PC-3 (cell line): ENCODE data around the gene HMOX2. TPM values are rescaled to one million over a fixed set of nuclear protein-coding genes. Genes with fewer than 3 reads are reported as not detected.

ENCODE experiments used
- ATAC-seq: fragments of 200-7000 bp; cut with Tn5 transposase; 2 replicates; pipeline ENCODE4 v1.9.1; 2020; ENCODE audit warnings: mild to moderate bottlenecking, moderate library complexity
- BruUV-seq: library from RNA; stranded (reverse); fragments of 400-500 nt; replicated peaks from 2 replicates; lab custom pipeline; 2021; lab: Mats Ljungman, UMichigan
- CTCF ChIA-PET: fragments of 300-600 bp; sonication (Branson Sonifier 250); formaldehyde crosslinking; loops from one replicate; lab custom pipeline; 2022; ENCODE audit warnings: antibody characterized with exemption; lab: Charles Lee
- POLR2A ChIA-PET: fragments of 300-600 bp; sonication (Branson Sonifier 250); formaldehyde crosslinking; loops from one replicate; lab custom pipeline; 2022; ENCODE audit warnings: antibody characterized with exemption; ENCODE audit not compliant: unreplicated experiment; lab: Charles Lee
- DNase-seq: peaks from one replicate; pipeline ENCODE4 v3.0.0-alpha.2; 2015
- H2AFZ ChIP-seq: fragments of 300-600 bp; sonication (generic); 2 replicates; pipeline ENCODE4 v1.6.0; 2016; ENCODE audit warnings: antibody characterized with exemption, low read length
- H3F3A ChIP-seq: fragments of 300-600 bp; sonication (generic); one replicate; pipeline ENCODE4 v1.6.0; 2017; ENCODE audit warnings: antibody characterized with exemption, low read length, control low read depth, mild to moderate bottlenecking; ENCODE audit not compliant: unreplicated experiment
- H3K27ac ChIP-seq: fragments of 300-600 bp; sonication (generic); 2 replicates; pipeline ENCODE4 v1.5.1; 2016; ENCODE audit warnings: mild to moderate bottlenecking, low read length
- H3K27me3 ChIP-seq: fragments of 300-600 bp; sonication (generic); 2 replicates; pipeline ENCODE4 v1.6.1; 2016; ENCODE audit warnings: low read length, mixed read lengths
- H3K36me3 ChIP-seq: fragments of 300-600 bp; sonication (generic); 2 replicates; pipeline ENCODE4 v1.6.1; 2016; ENCODE audit warnings: low read depth, mixed run types, low read length, mixed read lengths
- H3K4me1 ChIP-seq: fragments of 300-600 bp; sonication (generic); 2 replicates; pipeline ENCODE4 v1.5.1; 2016; ENCODE audit warnings: low read length; ENCODE audit not compliant: insufficient read depth
- H3K4me2 ChIP-seq: fragments of 300-600 bp; sonication (generic); 2 replicates; pipeline ENCODE4 v1.6.0; 2016; ENCODE audit warnings: low read length
- H3K4me3 ChIP-seq: fragments of 300-600 bp; sonication (generic); 2 replicates; pipeline ENCODE4 v1.5.1; 2016; ENCODE audit warnings: mild to moderate bottlenecking, low read length, mixed read lengths
- H3K79me2 ChIP-seq: fragments of 300-600 bp; sonication (generic); 2 replicates; pipeline ENCODE4 v1.6.1; 2017; ENCODE audit warnings: low read length, mixed read lengths
- H3K9ac ChIP-seq: fragments of 300-600 bp; sonication (generic); 2 replicates; pipeline ENCODE4 v1.6.0; 2016; ENCODE audit warnings: mild to moderate bottlenecking, low read length
- H3K9me2 ChIP-seq: fragments of 300-600 bp; sonication (generic); replicated peaks from 2 replicates; pipeline ENCODE4 v1.6.1; 2016; ENCODE audit warnings: mixed run types, low read length, mixed read lengths
- H3K9me3 ChIP-seq: fragments of 300-600 bp; sonication (generic); 2 replicates; pipeline ENCODE4 v1.6.1; 2016; ENCODE audit warnings: low read length, mixed read lengths
- H4K20me1 ChIP-seq: fragments of 300-600 bp; sonication (generic); 2 replicates; pipeline ENCODE4 v1.6.1; 2016; ENCODE audit warnings: low read length, mixed read lengths
- CTCF ChIP-seq: fragments of 300-600 bp; sonication (generic); conservative IDR thresholded peaks from 2 replicates; pipeline ENCODE4 v1.5.1; 2017; ENCODE audit warnings: antibody characterized with exemption, low read depth, mild to moderate bottlenecking, low read length
- EZH2 ChIP-seq: fragments of 300-600 bp; sonication (generic); IDR thresholded peaks from one replicate; pipeline ENCODE4 v1.6.1; 2017; ENCODE audit warnings: antibody characterized with exemption, mild to moderate bottlenecking, low read length; ENCODE audit not compliant: unreplicated experiment
- EZH2phosphoT487 ChIP-seq: fragments of 300-600 bp; sonication (generic); IDR thresholded peaks from 2 replicates; pipeline ENCODE4 v1.6.1; 2018; ENCODE audit warnings: mild to moderate bottlenecking, antibody characterized with exemption, low read length, borderline replicate concordance
- intact Hi-C: fragments of 100-400 bp; cut with micrococcal nuclease; formaldehyde crosslinking; loops from 2 replicates; pipeline ENCODE4 v1.9.0; 2023
- total RNA-seq: library from RNA; depleted of rRNA; stranded (reverse); fragments of >200 nt; gene quantifications from 2 replicates; pipeline ENCODE4 v1.2.3, GENCODE V29; 2014

The HMOX2 gene
- total RNA-seq, 1 experiment from 2014 or later = 86.9 TPM

GRCh38 chr16:4487955-4488498 lies 11.8 kb downstream of the HMOX2 start:
- no TSS peak for BruUV-seq

GRCh38 chr16:4488499-4488967 lies 12.3 kb downstream of the HMOX2 start:
- H3K27me3 ChIP-seq = no peaks in the 10 kb centered on the region
- H3K36me3 ChIP-seq = peaks cover 3% of the 10 kb centered on the region
- peaks cover 18% of the 10 kb centered on the region for H3K4me1 ChIP-seq
- no peaks in the 10 kb centered on the region for H3K9me3 ChIP-seq
- H3F3A ChIP-seq = peaks cover 6% of the 10 kb centered on the region
- ChIA-PET CTCF (no interaction called here), POLR2A (no interaction called here)
- BruUV-seq = no TSS peak
- no peak overlapping the region for H3K4me3 ChIP-seq
- ATAC-seq = 0 out of 2 replicates have a peak, but pooled peaks have one; percentile 22
- H3K9me2 ChIP-seq = no peaks in the 10 kb centered on the region
- TF ChIP-seq CTCF = no peak
- no peak for TF ChIP-seq EZH2phosphoT487
- TF ChIP-seq EZH2 = no peak
- no peak overlapping the region for H3K9ac ChIP-seq
- intact Hi-C loops = no loop called here
- H4K20me1 ChIP-seq = no peaks in the 10 kb centered on the region
- peaks cover 55% of the 10 kb centered on the region for H3K79me2 ChIP-seq
- H3K27ac ChIP-seq = 0 out of 2 replicates have a peak overlapping the region, but pooled peaks have one; percentile 7
- H3K4me2 ChIP-seq = peak overlapping the region; percentile 17; the same call in 1 of the 2 replicates
- no peak overlapping the region for H2AFZ ChIP-seq
- no peak for DNase-seq

More at GRCh38 chr16:4487955-4488498, 11.8 kb downstream of the HMOX2 start:
- intact Hi-C loops = no loop called here
- no peaks in the 10 kb centered on the region for H3K9me2 ChIP-seq
- no peak for TF ChIP-seq EZH2phosphoT487
- no peak for TF ChIP-seq CTCF
- TF ChIP-seq EZH2 = no peak
- H3K27me3 ChIP-seq = no peaks in the 10 kb centered on the region
- ChIA-PET CTCF (interaction anchor here (0.5 kb wide), 1 partner anchor 9 kb away, joined by 5 read pairs; no protein-coding TSS in a partner anchor), POLR2A (no interaction called here)
- DNase-seq = no peak
- no peaks in the 10 kb centered on the region for H4K20me1 ChIP-seq
- H3F3A ChIP-seq = peaks cover 6% of the 10 kb centered on the region
- no peak overlapping the region for H3K4me3 ChIP-seq
- H3K4me2 ChIP-seq = peak overlapping the region; percentile 17; the same call in 1 of the 2 replicates
- 0 out of 2 replicates have a peak overlapping the region, but pooled peaks have one; percentile 7 for H3K27ac ChIP-seq
- no peak overlapping the region for H3K9ac ChIP-seq
- H3K9me3 ChIP-seq = no peaks in the 10 kb centered on the region
- H3K79me2 ChIP-seq = peaks cover 50% of the 10 kb centered on the region
- H3K4me1 ChIP-seq = peaks cover 18% of the 10 kb centered on the region
- no peak overlapping the region for H2AFZ ChIP-seq
- no peak for ATAC-seq
- peaks cover 3% of the 10 kb centered on the region for H3K36me3 ChIP-seq

DNA sequence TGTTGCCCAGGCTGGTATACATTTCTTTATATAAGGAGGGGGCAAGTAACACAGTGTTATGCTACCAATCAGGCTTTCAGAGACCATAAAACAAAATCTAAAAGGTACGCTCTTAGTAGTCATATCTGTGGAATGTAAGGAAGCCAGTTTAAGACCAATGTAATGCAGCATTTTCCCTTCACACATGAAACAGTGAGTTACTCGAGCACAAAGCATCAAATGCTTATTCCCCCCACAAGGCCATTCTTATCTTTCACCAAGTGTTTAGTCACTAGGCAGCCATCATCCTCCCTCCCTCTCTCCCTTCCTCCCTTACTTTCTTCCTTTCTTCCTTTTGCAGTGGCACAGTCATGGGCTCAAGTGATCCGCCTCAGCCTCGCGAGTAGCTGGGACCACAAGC lies 12.8 kb downstream of the HMOX2 start:
- H3K4me2 ChIP-seq = no peak overlapping the region
- H3K36me3 ChIP-seq = peaks cover 3% of the 10 kb centered on the region
- POLR2A ChIA-PET = no interaction called here
- ATAC-seq (peak; percentile 78), DNase-seq (peak; percentile 63)
- no peaks in the 10 kb centered on the region for H3K27me3 ChIP-seq
- H3F3A ChIP-seq = peaks cover 6% of the 10 kb centered on the region
- 0 out of 2 replicates have a peak overlapping the region, but pooled peaks have one; percentile 7 for H3K27ac ChIP-seq
- H3K79me2 ChIP-seq = peaks cover 56% of the 10 kb centered on the region
- H3K4me3 ChIP-seq = no peak overlapping the region
- intact Hi-C loops = no loop called here
- H3K4me1 ChIP-seq = peaks cover 18% of the 10 kb centered on the region
- H3K9me2 ChIP-seq = no peaks in the 10 kb centered on the region
- H4K20me1 ChIP-seq = no peaks in the 10 kb centered on the region
- CTCF ChIA-PET = interaction anchor here (0.8 kb wide), 1 partner anchor 12 kb away, joined by 3 read pairs; no protein-coding TSS in a partner anchor
- no peaks in the 10 kb centered on the region for H3K9me3 ChIP-seq
- TF ChIP-seq CTCF (no peak), EZH2phosphoT487 (no peak), EZH2 (no peak)
- no peak overlapping the region for H3K9ac ChIP-seq
- no TSS peak for BruUV-seq
- H2AFZ ChIP-seq = no peak overlapping the region
